ENCODE results near the gene GREB1L. TPM values are rescaled to one million over a fixed set of nuclear protein-coding genes. Genes with fewer than 3 reads are reported as not detected.

The GREB1L gene
- total and polyA plus RNA-seq, 8 donors, result 0.37 to 1.3 (median 0.74) TPM

DNA sequence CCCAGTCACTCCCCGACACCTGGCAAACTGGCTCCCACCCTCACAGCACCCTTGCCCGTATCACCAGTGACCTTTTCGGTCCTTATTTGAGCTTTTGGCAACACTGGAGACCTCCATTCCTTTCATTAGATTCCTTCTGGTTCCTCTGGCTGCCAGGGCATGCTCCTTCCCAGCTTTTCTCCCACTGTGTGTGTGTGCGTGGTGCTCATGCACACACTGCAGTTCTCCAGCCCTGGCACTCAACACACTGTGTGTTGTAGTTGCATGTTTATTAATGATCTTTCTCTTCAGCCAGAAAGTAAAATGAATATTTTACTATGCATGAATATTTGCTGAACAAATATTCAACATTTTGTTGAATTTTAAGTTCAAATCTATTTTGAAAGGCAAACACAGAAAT lies 219.4 kb downstream of the GREB1L start:
- no peak overlapping the region for H3K27ac ChIP-seq
- H3K9me3 ChIP-seq, result peaks cover 0 to 3% of the 10 kb centered on the region in 2 donors
- ATAC-seq, result no peak
- no peaks in the 10 kb centered on the region for H3K4me1 ChIP-seq
- intact Hi-C loops (cut with DNase I), result no loop called here
- no peak overlapping the region for H3K4me3 ChIP-seq
- TF ChIP-seq, protein P1, sequence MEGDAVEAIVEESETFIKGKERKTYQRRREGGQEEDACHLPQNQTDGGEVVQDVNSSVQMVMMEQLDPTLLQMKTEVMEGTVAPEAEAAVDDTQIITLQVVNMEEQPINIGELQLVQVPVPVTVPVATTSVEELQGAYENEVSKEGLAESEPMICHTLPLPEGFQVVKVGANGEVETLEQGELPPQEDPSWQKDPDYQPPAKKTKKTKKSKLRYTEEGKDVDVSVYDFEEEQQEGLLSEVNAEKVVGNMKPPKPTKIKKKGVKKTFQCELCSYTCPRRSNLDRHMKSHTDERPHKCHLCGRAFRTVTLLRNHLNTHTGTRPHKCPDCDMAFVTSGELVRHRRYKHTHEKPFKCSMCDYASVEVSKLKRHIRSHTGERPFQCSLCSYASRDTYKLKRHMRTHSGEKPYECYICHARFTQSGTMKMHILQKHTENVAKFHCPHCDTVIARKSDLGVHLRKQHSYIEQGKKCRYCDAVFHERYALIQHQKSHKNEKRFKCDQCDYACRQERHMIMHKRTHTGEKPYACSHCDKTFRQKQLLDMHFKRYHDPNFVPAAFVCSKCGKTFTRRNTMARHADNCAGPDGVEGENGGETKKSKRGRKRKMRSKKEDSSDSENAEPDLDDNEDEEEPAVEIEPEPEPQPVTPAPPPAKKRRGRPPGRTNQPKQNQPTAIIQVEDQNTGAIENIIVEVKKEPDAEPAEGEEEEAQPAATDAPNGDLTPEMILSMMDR (IDR thresholded peaks at IDR 0.05), result no peak
- no peaks in the 10 kb centered on the region for H3K36me3 ChIP-seq
- no peaks in the 10 kb centered on the region for H3K27me3 ChIP-seq
- no peak for DNase-seq

DNA sequence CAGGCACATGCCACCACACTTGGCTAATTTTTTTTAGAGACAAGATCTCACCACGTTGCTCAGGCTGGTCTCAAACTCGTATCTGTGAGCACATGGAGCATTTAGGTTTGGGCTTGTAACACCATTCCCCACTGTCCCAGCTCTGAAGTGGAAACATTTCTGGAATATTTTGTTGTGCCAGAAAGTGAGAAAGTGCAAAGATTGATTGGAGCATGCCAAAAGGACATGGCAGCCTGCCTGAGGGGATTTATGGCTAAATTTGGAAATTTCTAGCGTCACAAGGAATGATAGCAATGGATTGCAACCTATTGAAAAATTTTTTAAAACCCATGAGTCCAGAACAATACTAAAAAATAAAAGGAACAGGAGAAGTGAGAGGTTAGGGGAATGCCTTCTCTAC lies 221.7 kb downstream of the GREB1L start:
- Histone ChIP-seq H3K36me3 (no peaks in the 10 kb centered on the region), H3K4me1 (no peaks in the 10 kb centered on the region), H3K4me3 (no peak overlapping the region), H3K27ac (no peak overlapping the region), H3K27me3 (no peaks in the 10 kb centered on the region), H3K9me3 (peaks cover 0 to 3% of the 10 kb centered on the region in 2 donors)
- intact Hi-C loops (cut with DNase I), result no loop called here
- ATAC-seq (no peak), DNase-seq (no peak)
- TF ChIP-seq, protein P1 (IDR thresholded peaks at IDR 0.05), result no peak

DNA sequence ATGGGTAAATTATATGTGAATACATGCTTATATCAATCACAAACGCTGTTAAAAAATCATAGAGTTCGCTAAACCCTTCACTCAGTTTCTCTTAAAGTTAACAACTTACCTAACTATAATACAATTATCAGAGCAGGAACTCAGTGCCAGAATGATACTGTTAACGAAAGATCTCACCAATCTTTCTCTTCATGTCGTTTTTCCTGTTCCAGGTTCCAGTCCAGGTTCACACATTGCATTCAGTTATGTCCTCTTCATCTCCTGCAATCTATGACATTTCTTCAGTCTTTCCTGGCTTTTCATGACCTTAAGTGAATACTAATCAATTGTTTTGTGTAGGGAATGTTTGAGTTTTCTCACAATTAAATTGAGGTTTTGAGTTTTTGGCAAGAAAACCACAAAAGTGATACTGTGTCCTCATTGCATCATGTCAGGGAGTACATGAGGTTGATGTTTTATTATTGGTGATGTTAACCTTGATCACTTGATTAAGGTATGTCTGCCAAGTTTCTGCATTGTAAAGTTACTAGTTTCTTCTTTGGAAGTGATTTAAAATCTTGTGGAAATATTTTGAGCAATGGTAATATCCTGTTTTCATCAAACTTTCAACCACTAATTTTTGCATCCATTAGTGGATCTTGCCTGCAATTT lies 226.6 kb downstream of the GREB1L start:
- TF ChIP-seq, protein P1 (IDR thresholded peaks at IDR 0.05), result no peak
- DNase-seq, result no peak
- Histone ChIP-seq H3K36me3 (no peaks in the 10 kb centered on the region), H3K27ac (no peak overlapping the region), H3K9me3 (peaks cover under 1 to 3% of the 10 kb centered on the region in 2 donors), H3K4me3 (no peak overlapping the region), H3K27me3 (no peaks in the 10 kb centered on the region), H3K4me1 (no peaks in the 10 kb centered on the region)
- intact Hi-C loops (cut with DNase I), result no loop called here
- no peak for ATAC-seq

DNA sequence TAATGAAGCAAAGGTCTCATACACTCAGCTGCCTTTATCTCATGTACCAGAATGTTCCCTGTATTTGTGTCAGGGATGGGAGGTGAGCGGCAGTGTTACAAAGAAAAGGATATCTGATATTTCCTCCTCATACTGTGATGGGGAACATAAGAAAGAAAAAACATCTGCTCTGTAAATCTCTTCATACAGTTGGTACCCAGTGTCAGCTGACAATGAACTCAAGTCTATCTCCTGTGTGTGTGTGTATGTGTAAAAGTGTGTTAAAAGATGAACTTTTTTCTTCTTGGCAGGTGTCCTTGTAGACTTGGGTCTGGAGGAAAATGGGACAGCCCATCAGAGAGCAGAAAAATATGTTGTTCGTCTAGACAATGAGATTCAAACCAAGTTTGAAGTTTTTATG lies 230.7 kb downstream of the GREB1L start:
- H3K27ac ChIP-seq, result no peak overlapping the region
- no peaks in the 10 kb centered on the region for H3K27me3 ChIP-seq
- H3K9me3 ChIP-seq, result peaks cover 0 to 2% of the 10 kb centered on the region in 2 donors
- no peaks in the 10 kb centered on the region for H3K36me3 ChIP-seq
- H3K4me1 ChIP-seq, result no peaks in the 10 kb centered on the region
- ATAC-seq (no peak), DNase-seq (no peak)
- H3K4me3 ChIP-seq, result no peak overlapping the region
- intact Hi-C loops (cut with DNase I), result no loop called here
- TF ChIP-seq, protein P1 (IDR thresholded peaks at IDR 0.05), result no peak

DNA sequence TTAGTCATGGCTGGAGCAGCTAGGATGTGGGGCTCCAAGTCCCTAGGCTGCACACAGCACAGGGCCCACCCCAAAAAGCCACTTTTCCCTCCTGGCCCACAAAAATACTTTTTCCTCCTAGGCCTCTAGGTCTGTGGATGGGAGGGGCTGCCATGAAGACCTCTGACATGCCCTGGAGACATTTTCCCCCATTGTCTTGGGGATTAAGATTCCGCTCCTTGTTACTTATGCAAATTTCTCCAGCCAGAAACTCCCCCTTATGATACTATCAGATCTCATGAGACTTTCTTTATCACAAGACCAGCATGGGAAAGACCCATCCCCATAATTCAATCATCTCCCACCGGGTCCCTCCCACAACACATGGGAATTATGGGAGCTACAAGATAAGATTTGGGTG lies 232.6 kb downstream of the GREB1L start:
- TF ChIP-seq, protein P1 (IDR thresholded peaks at IDR 0.05), result no peak
- ATAC-seq (no peak), DNase-seq (no peak)
- intact Hi-C loops (cut with DNase I), result no loop called here
- Histone ChIP-seq H3K4me1 (no peaks in the 10 kb centered on the region), H3K9me3 (peaks cover 0 to 2% of the 10 kb centered on the region in 2 donors), H3K27ac (no peak overlapping the region), H3K27me3 (no peaks in the 10 kb centered on the region), H3K4me3 (no peak overlapping the region), H3K36me3 (no peaks in the 10 kb centered on the region)

All from left lung (tissue), 10 donors.